Activated CD4-positive, alpha-beta T cell treated with anti-CD3 and anti-CD28 coated beads, Interleukin-2, amount 50 U/mL, for 48 hours (primary cell): ENCODE results near the gene SLC50A1.
"Not testable (repeated sequence)": the region's sequence is repeated elsewhere in the genome, so short reads cannot be mapped to it uniquely, and the experiment has no call there.

Source experiments
- DNase-seq, 2 experiments: peaks; one replicate each; pipeline ENCODE4 v3.0.0-alpha.2; 2020

The SLC50A1 gene

GRCh38 chr1:155117610-155118009, 18.0 kb upstream of the SLC50A1 start:
- no peak for DNase-seq

- not testable (repeated sequence) for DNase-seq
These were observed 17.6 kb upstream of the SLC50A1 start for GRCh38 chr1:155118090-155118489.

GRCh38 chr1:155120253-155120652, 15.4 kb upstream of the SLC50A1 start:
- no peak for DNase-seq

GRCh38 chr1:155121249-155121648, 14.4 kb upstream of the SLC50A1 start:
- no peak for DNase-seq

- DNase-seq, result no peak
These were observed 13.3 kb upstream of the SLC50A1 start for GRCh38 chr1:155122308-155122707.

GRCh38 chr1:155123801-155124200, 11.9 kb upstream of the SLC50A1 start:
- no peak for DNase-seq

- no peak for DNase-seq
These were observed 10.9 kb upstream of the SLC50A1 start for GRCh38 chr1:155124503-155125463.

GRCh38 chr1:155125511-155125945, 10.1 kb upstream of the SLC50A1 start:
- DNase-seq, result no peak

GRCh38 chr1:155125946-155126555, 9.6 kb upstream of the SLC50A1 start:
- no peak for DNase-seq

GRCh38 chr1:155126556-155127104, 9.0 kb upstream of the SLC50A1 start:
- DNase-seq, result peak; percentile 32 to 36

GRCh38 chr1:155127105-155127966, 8.3 kb upstream of the SLC50A1 start, which contains the start of gene EFNA1:
Gene EFNA1 (plus strand): TSS chr1:155127876. CDS start chr1:155127978, 102 bp downstream.
- peak; percentile 47 to 53 for DNase-seq

- DNase-seq, result no peak
These were observed 7.5 kb upstream of the SLC50A1 start for GRCh38 chr1:155127967-155128754.

- DNase-seq, result no peak
These were observed 6.7 kb upstream of the SLC50A1 start for GRCh38 chr1:155128755-155129473.

- no peak for DNase-seq
These were observed 5.2 kb upstream of the SLC50A1 start for GRCh38 chr1:155130272-155131006.

- DNase-seq, result no peak
These were observed 4.4 kb upstream of the SLC50A1 start for GRCh38 chr1:155131285-155131684.

- no peak for DNase-seq
These were observed 3.8 kb upstream of the SLC50A1 start for GRCh38 chr1:155131856-155132255.

- no peak for DNase-seq
These were observed 1.8 kb upstream of the SLC50A1 start for GRCh38 chr1:155133799-155134281.

- DNase-seq, result no peak
These were observed 1.3 kb upstream of the SLC50A1 start for GRCh38 chr1:155134322-155134721.

- DNase-seq, result peak; percentile 89 to 92
These were observed 705 bp upstream of the SLC50A1 start for GRCh38 chr1:155134880-155135414.

- DNase-seq, result no peak
These were observed 1.1 kb downstream of the SLC50A1 start for GRCh38 chr1:155136748-155137147.
